ENCODE measurements around the gene MYH1. TPM values are rescaled to one million over a fixed set of nuclear protein-coding genes. Genes with fewer than 3 reads are reported as not detected.

MYH1 gene
- total and polyA plus RNA-seq, 2 donors (not counting 3 experiments of a cell fraction or from before 2014, with no cell fraction given): not detected

DNA sequence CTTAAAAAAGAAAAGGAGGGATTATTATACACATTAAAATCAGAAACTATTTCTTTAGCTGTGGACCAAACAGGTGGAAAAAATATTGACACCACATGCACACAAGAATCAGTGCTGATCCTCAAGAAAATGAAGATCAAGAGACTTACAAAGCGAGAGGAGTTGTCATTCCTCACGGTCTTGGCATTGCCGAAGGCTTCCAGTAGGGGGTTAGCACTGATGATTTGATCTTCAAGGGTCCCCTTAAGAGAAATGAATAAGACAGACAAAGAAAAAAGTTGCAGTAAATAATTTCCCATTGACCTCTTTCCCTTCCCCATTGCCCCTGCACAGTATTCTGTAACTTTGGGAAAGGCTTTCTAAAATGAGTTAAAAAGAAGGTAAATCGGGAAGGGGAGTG is 54.9 kb downstream of the MYH1 start:
- no peaks in the 10 kb centered on the region for H4K20me1 ChIP-seq (replicated peaks; ENCODE audit: control insufficient read depth, extremely low read depth, insufficient read depth, low read length)
- BruUV-seq (replicated peaks): no TSS peak
- no peak for TF ChIP-seq POLR2AphosphoS5 (IDR thresholded peaks at IDR 0.05; ENCODE audit: insufficient read depth, low read depth, low read length)
- no peak for TF ChIP-seq POLR2A (IDR thresholded peaks at IDR 0.05; ENCODE audit: low read depth, low read length)
- no peak for TF ChIP-seq GATA2 (IDR thresholded peaks at IDR 0.05; ENCODE audit: insufficient read depth, insufficient read length, low read depth, low read length)
- TF ChIP-seq, protein P1, sequence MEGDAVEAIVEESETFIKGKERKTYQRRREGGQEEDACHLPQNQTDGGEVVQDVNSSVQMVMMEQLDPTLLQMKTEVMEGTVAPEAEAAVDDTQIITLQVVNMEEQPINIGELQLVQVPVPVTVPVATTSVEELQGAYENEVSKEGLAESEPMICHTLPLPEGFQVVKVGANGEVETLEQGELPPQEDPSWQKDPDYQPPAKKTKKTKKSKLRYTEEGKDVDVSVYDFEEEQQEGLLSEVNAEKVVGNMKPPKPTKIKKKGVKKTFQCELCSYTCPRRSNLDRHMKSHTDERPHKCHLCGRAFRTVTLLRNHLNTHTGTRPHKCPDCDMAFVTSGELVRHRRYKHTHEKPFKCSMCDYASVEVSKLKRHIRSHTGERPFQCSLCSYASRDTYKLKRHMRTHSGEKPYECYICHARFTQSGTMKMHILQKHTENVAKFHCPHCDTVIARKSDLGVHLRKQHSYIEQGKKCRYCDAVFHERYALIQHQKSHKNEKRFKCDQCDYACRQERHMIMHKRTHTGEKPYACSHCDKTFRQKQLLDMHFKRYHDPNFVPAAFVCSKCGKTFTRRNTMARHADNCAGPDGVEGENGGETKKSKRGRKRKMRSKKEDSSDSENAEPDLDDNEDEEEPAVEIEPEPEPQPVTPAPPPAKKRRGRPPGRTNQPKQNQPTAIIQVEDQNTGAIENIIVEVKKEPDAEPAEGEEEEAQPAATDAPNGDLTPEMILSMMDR (IDR thresholded peaks at IDR 0.05; ENCODE audit: extremely low read depth in 1 of 2, insufficient read depth in 1 of 2, low read depth in 1 of 2, low read length in 2 of 2): no peak
- ChIA-PET POLR2A (no interaction called here), CTCF (no interaction called here)
- no peak overlapping the region for H2AFZ ChIP-seq (ENCODE audit: low read depth, low read length)
- no peaks in the 10 kb centered on the region for H3K4me1 ChIP-seq (ENCODE audit: control insufficient read depth, extremely low read depth, insufficient read depth, low read length)
- dilution Hi-C loops (cut with MboI; ENCODE audit: extremely low pct_ligation_motif_present, low sequenced_read_pairs) (no loop called here), intact Hi-C loops (cut with micrococcal nuclease) (no loop called here)
- no peak overlapping the region for H3K4me2 ChIP-seq (ENCODE audit: insufficient read depth, low read length)
- H3K9me1 ChIP-seq (replicated peaks; ENCODE audit: control insufficient read depth, extremely low read depth, insufficient read depth, low read length): no peaks in the 10 kb centered on the region
- no peaks in the 10 kb centered on the region for H3K9me3 ChIP-seq (replicated peaks; ENCODE audit: control insufficient read depth, insufficient read depth, low read length)
- no peaks in the 10 kb centered on the region for H3K36me3 ChIP-seq (ENCODE audit: control insufficient read depth in 2 of 2, extremely low read depth in 1 of 2, insufficient read depth in 2 of 2, low read length in 2 of 2)
- no peak overlapping the region for H3K27ac ChIP-seq (ENCODE audit: insufficient read depth, low read depth, low read length)
- DNase-seq (ENCODE audit: low read depth, low spot score): no peak
- H3K4me3 ChIP-seq (replicated peaks in 1 of 3; ENCODE audit: insufficient read depth in 1 of 3, low read depth in 1 of 3, low read length in 3 of 3): no peak overlapping the region
- no peaks in the 10 kb centered on the region for H3K79me2 ChIP-seq (ENCODE audit: control insufficient read depth, insufficient read depth, low read length)
- H3K9ac ChIP-seq (replicated peaks; ENCODE audit: extremely low read depth, insufficient read depth, low read length): no peak overlapping the region
- no peaks in the 10 kb centered on the region for H3K27me3 ChIP-seq (ENCODE audit: control insufficient read depth in 2 of 2, insufficient read depth in 2 of 2, low read length in 2 of 2)
- FAIRE-seq: no peak

DNA sequence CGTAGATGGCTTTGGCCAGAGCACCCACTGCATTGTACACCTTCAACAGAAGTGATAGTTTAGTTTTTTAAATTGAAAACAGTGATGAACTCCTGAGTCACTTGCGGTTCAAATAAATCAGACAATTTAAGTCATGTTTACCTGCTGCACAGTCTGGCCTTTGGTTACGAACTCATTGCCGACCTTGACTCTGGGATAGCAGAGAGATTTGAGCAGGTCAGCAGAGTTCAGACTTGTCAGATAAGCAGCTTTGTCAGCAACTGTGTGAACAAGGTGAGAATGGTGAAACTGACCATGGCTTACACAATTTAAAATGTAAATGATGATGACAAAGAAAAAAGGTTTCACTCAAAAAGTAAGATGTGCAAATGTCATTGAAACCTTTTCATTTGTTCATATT is 58.3 kb downstream of the MYH1 start:
- no TSS peak for BruUV-seq (replicated peaks)

More for the DNA sequence above, 58.3 kb downstream of the MYH1 start:
- Histone ChIP-seq H3K4me2 (ENCODE audit: insufficient read depth, low read length) (no peak overlapping the region), H3K4me3 (replicated peaks in 1 of 3; ENCODE audit: insufficient read depth in 1 of 3, low read depth in 1 of 3, low read length in 3 of 3) (no peak overlapping the region), H3K79me2 (ENCODE audit: control insufficient read depth, insufficient read depth, low read length) (no peaks in the 10 kb centered on the region), H3K9me1 (replicated peaks; ENCODE audit: control insufficient read depth, extremely low read depth, insufficient read depth, low read length) (no peaks in the 10 kb centered on the region), H3K9me3 (replicated peaks; ENCODE audit: control insufficient read depth, insufficient read depth, low read length) (no peaks in the 10 kb centered on the region), H3K36me3 (ENCODE audit: control insufficient read depth in 2 of 2, extremely low read depth in 1 of 2, insufficient read depth in 2 of 2, low read length in 2 of 2) (no peaks in the 10 kb centered on the region), H2AFZ (ENCODE audit: low read depth, low read length) (no peak overlapping the region), H3K4me1 (ENCODE audit: control insufficient read depth, extremely low read depth, insufficient read depth, low read length) (no peaks in the 10 kb centered on the region), H4K20me1 (replicated peaks; ENCODE audit: control insufficient read depth, extremely low read depth, insufficient read depth, low read length) (no peaks in the 10 kb centered on the region), H3K9ac (replicated peaks; ENCODE audit: extremely low read depth, insufficient read depth, low read length) (no peak overlapping the region), H3K27me3 (ENCODE audit: control insufficient read depth in 2 of 2, insufficient read depth in 2 of 2, low read length in 2 of 2) (no peaks in the 10 kb centered on the region), H3K27ac (ENCODE audit: insufficient read depth, low read depth, low read length) (no peak overlapping the region)
- TF ChIP-seq MYC (IDR thresholded peaks at IDR 0.05; ENCODE audit: low read depth, low read length) (no peak), JUN (IDR thresholded peaks at IDR 0.05; ENCODE audit: borderline replicate concordance, insufficient read depth, insufficient read length, low read depth) (no peak), POLR2AphosphoS5 (IDR thresholded peaks at IDR 0.05; ENCODE audit: insufficient read depth, low read depth, low read length) (no peak), FOS (IDR thresholded peaks at IDR 0.05; ENCODE audit: borderline replicate concordance, insufficient read depth, low read length) (no peak), GATA2 (IDR thresholded peaks at IDR 0.05; ENCODE audit: insufficient read depth, insufficient read length, low read depth, low read length) (no peak), POLR2A (IDR thresholded peaks at IDR 0.05; ENCODE audit: low read depth, low read length) (no peak), EZH2 (IDR thresholded peaks at IDR 0.05; ENCODE audit: borderline replicate concordance, low read depth, low read length, severe bottlenecking) (no peak)
- TF ChIP-seq, protein P2, sequence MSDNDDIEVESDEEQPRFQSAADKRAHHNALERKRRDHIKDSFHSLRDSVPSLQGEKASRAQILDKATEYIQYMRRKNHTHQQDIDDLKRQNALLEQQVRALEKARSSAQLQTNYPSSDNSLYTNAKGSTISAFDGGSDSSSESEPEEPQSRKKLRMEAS (IDR thresholded peaks at IDR 0.05; ENCODE audit: insufficient read depth, insufficient read length): no peak
- TF ChIP-seq, protein P1 (IDR thresholded peaks at IDR 0.05; ENCODE audit: extremely low read depth in 1 of 2, insufficient read depth in 1 of 2, low read depth in 1 of 2, low read length in 2 of 2): no peak
- POLR2A ChIA-PET: no interaction called here
- no peak for FAIRE-seq
- dilution Hi-C loops (cut with MboI; ENCODE audit: extremely low pct_ligation_motif_present, low sequenced_read_pairs) (no loop called here), intact Hi-C loops (cut with micrococcal nuclease) (no loop called here)
- DNase-seq (ENCODE audit: low read depth, low spot score): no peak
- CTCF ChIA-PET: no interaction called here
